Small intestine (tissue), 7 donors: Measurements from ENCODE around the gene DNAJA1. TPM values are rescaled to one million over a fixed set of nuclear protein-coding genes. Genes with fewer than 3 reads are reported as not detected.
"Not testable (repeated sequence)": the region's sequence is repeated elsewhere in the genome, so short reads cannot be mapped to it uniquely, and the experiment has no call there.

Experiments used
- DNase-seq, 2 donors: peaks; one replicate each; pipeline versions ENCODE4 v3.0.0 to v3.0.0-alpha.2; 2013
- FAIRE-seq: peaks from 2 replicates; lab custom pipeline; 2012; peaks lifted over from hg19 to GRCh38; lab: Jason Lieb, UNC
- H3K27ac ChIP-seq, 3 donors: one replicate each; pipeline ENCODE4 v1.5.1; 2013; ENCODE audit warnings: low read length in 2 of 3, mild to moderate bottlenecking in 2 of 3, control low read depth in 1 of 3, inconsistent platforms in 1 of 3, low read depth in 1 of 3, moderate library complexity in 1 of 3
- H3K27me3 ChIP-seq, 3 donors: one replicate each; pipeline ENCODE4 v1.6.1; 2013; ENCODE audit warnings: low read length in 3 of 3, inconsistent platforms in 1 of 3; ENCODE audit not compliant: control insufficient read depth in 3 of 3, insufficient read depth in 3 of 3
- H3K36me3 ChIP-seq, 3 donors: one replicate each; pipeline ENCODE4 v1.6.1; 2013; ENCODE audit warnings: low read length in 3 of 3, inconsistent platforms in 1 of 3, low read depth in 1 of 3, mild to moderate bottlenecking in 1 of 3, moderate library complexity in 1 of 3; ENCODE audit not compliant: control insufficient read depth in 3 of 3, insufficient read depth in 2 of 3
- H3K4me1 ChIP-seq, 3 donors: one replicate each; pipeline ENCODE4 v1.6.1; 2013; ENCODE audit warnings: low read length in 2 of 3, inconsistent platforms in 1 of 3, low read depth in 1 of 3, mild to moderate bottlenecking in 1 of 3, moderate library complexity in 1 of 3; ENCODE audit not compliant: control insufficient read depth in 3 of 3, insufficient read depth in 2 of 3
- H3K4me3 ChIP-seq, 3 donors: one replicate each; pipeline ENCODE4 v1.5.1; 2013; ENCODE audit warnings: low read length in 3 of 3, control low read depth in 1 of 3, inconsistent platforms in 1 of 3, low read depth in 1 of 3, mild to moderate bottlenecking in 1 of 3, moderate library complexity in 1 of 3
- H3K9me3 ChIP-seq, 2 donors: one replicate each; pipeline ENCODE4 v1.6.1; 2013; ENCODE audit warnings: low read depth in 1 of 2, low read length in 1 of 2; ENCODE audit not compliant: control insufficient read depth in 2 of 2, insufficient read depth in 1 of 2
- WGBS, 3 donors: extraction: QIAGEN DNeasy Blood & Tissue Kit; methylation state at CpG; one replicate each; pipeline ENCODE4 v1.1.7; 2013; 5-methylcytosine and 5-hydroxymethylcytosine counted together
- polyA plus RNA-seq, 4 donors: library from polyadenylated mRNA; stranded (reverse) in 3 of 4; unstranded in 1 of 4; fragments of 200-250 nt in 3 of 4; fragments of 120-200 nt in 1 of 4; gene quantifications; one replicate each; pipeline versions ENCODE4 v1.2.1 to v1.2.3, GENCODE V29; 2013
- donor health status: healthy with polysubstance abuse.
- donor health status: control.
- donor health status: control.
- donor health status: Bipolar disorder and iron deficiency.
- donor health status: healthy.

The DNAJA1 gene
- polyA plus RNA-seq, 4 donors, result 40.8 to 123 (median 55.4) TPM

- WGBS, 3 donors, result 13 to 17% (median 15%) methylated on average over 9 of the region's 9 CpGs
- no peak overlapping the region for H3K4me3 ChIP-seq
- H3K27me3 ChIP-seq, result no peaks in the 10 kb centered on the region
- no peaks in the 10 kb centered on the region for H3K36me3 ChIP-seq
- H3K27ac ChIP-seq, result no peak overlapping the region
- peaks cover 0 to 6% of the 10 kb centered on the region in 2 donors for H3K9me3 ChIP-seq
- peaks cover 0 to 3% (median 0%) of the 10 kb centered on the region in 3 donors for H3K4me1 ChIP-seq
- FAIRE-seq (no peak), DNase-seq (peak; percentile 82 to 87)
Measured at GRCh38 chr9:33081128-33081851, 56.2 kb downstream of the DNAJA1 start.

- DNase-seq (no peak), FAIRE-seq (no peak)
- no peaks in the 10 kb centered on the region for H3K36me3 ChIP-seq
- no peak overlapping the region for H3K27ac ChIP-seq
- WGBS, 3 donors, result 62 to 73% (median 69%) methylated on average over 5 of the region's 5 CpGs
- no peaks in the 10 kb centered on the region for H3K27me3 ChIP-seq
- H3K4me1 ChIP-seq, result peaks cover 0 to 3% (median 0%) of the 10 kb centered on the region in 3 donors
- H3K4me3 ChIP-seq, result no peak overlapping the region
- H3K9me3 ChIP-seq, result peaks cover 0 to 6% of the 10 kb centered on the region in 2 donors
Measured at GRCh38 chr9:33082128-33082527, 57.1 kb downstream of the DNAJA1 start.

- H3K36me3 ChIP-seq, result no peaks in the 10 kb centered on the region
- DNase-seq (no peak), FAIRE-seq (no peak)
- H3K4me1 ChIP-seq, result peaks cover 0 to 3% (median 0%) of the 10 kb centered on the region in 3 donors
- H3K9me3 ChIP-seq, result peaks cover 0 to 6% of the 10 kb centered on the region in 2 donors
- no peaks in the 10 kb centered on the region for H3K27me3 ChIP-seq
- 64 to 68% (median 65%) methylated on average over 8 of the region's 8 CpGs for WGBS, 3 donors
- no peak overlapping the region for H3K27ac ChIP-seq
- H3K4me3 ChIP-seq, result no peak overlapping the region
Measured at GRCh38 chr9:33082538-33083326, 57.7 kb downstream of the DNAJA1 start.

GRCh38 chr9:33085672-33086071 is 60.6 kb downstream of the DNAJA1 start:
- not testable (repeated sequence) for H3K4me1 ChIP-seq, H3K36me3 ChIP-seq, FAIRE-seq, H3K9me3 ChIP-seq, H3K27me3 ChIP-seq, H3K4me3 ChIP-seq, H3K27ac ChIP-seq, DNase-seq
- 77 to 86% (median 82%) methylated on average over 9 of the region's 9 CpGs for WGBS, 3 donors

Other genes starting within 250 kb of the DNAJA1 start
- not detected for gene TMEM215, start 241.7 kb upstream of the DNAJA1 start, polyA plus RNA-seq
- gene APTX, start 23.6 kb upstream of the DNAJA1 start, polyA plus RNA-seq, result 10 to 100 TPM; 20.3 to 37.5 (median 27.1) TPM
- 10 to 100 TPM in 2 of 4 donors, 1 to 10 TPM in 2; 7.6 to 18.4 (median 10.1) TPM for gene SMU1, start 51.4 kb downstream of the DNAJA1 start, polyA plus RNA-seq
- gene B4GALT1, start 142.1 kb downstream of the DNAJA1 start, polyA plus RNA-seq, result 100 to 1,000 TPM in 1 of 4 donors, 10 to 100 TPM in 3; 11.9 to 114 (median 32.2) TPM
- 1,000 to 10,000 TPM in 2 of 4 donors, 100 to 1,000 TPM in 2; 361 to 2,061 (median 934) TPM for gene SPINK4, start 214.9 kb downstream of the DNAJA1 start, polyA plus RNA-seq
- gene BAG1, start 239.4 kb downstream of the DNAJA1 start, polyA plus RNA-seq, result 100 to 1,000 TPM in 3 of 4 donors, 10 to 100 TPM in 1; 66.7 to 194 (median 132) TPM
- 100 to 1,000 TPM in 2 of 4 donors, 10 to 100 TPM in 2; 78.1 to 212 (median 134) TPM for gene CHMP5, start 239.8 kb downstream of the DNAJA1 start, polyA plus RNA-seq